HCT116 (cell line): ENCODE data around the gene A2ML1. TPM values are rescaled to one million over a fixed set of nuclear protein-coding genes. Genes with fewer than 3 reads are reported as not detected.

Experiments
- ATAC-seq: fragments of 200-7000 bp; cut with Tn5 transposase; 2 replicates; pipeline ENCODE4 v1.9.1; 2020; ENCODE audit warnings: mild to moderate bottlenecking, moderate library complexity
- BruUV-seq: library from RNA; stranded (reverse); fragments of 400-500 nt; replicated peaks from 2 replicates; lab custom pipeline; 2021; lab: Mats Ljungman, UMichigan
- CTCF ChIA-PET: fragments of 300-600 bp; sonication (Branson Sonifier 250); formaldehyde crosslinking; loops from one replicate; lab custom pipeline; 2021; ENCODE audit warnings: antibody characterized with exemption; lab: Charles Lee
- POLR2A ChIA-PET: fragments of 300-600, 350-600 bp; sonication (Branson Sonifier 250); formaldehyde crosslinking; loops from one replicate; lab custom pipeline; 2021; ENCODE audit warnings: antibody characterized with exemption; lab: Charles Lee
- RAD21 ChIA-PET, 2 experiments: fragments of 300-600 bp; sonication (Branson Sonifier 250); formaldehyde crosslinking; loops; one replicate each; lab custom pipeline; 2023; ENCODE audit warnings: low total read pairs in 2 of 2; ENCODE audit not compliant: uncharacterized antibody in 2 of 2, unreplicated experiment in 2 of 2, low non-redundant PET in 1 of 2; lab: Charles Lee
- DNase-seq: peaks from one replicate; pipeline ENCODE4 v3.0.0-alpha.2; 2010; ENCODE audit warnings: low read depth, low spot score
- H2AFZ ChIP-seq: fragments of 200-600 bp; shearing (Covaris generic), sonication (generic); 2 replicates; pipeline ENCODE4 v1.6.1; 2017; ENCODE audit warnings: low read depth, mixed run types, mixed read lengths, antibody characterized with exemption, low read length; ENCODE audit not compliant: poor library complexity, severe bottlenecking
- H3K27ac ChIP-seq: 2 replicates; pipeline ENCODE4 v1.5.1; 2012; ENCODE audit warnings: low read depth, low read length
- H3K27me3 ChIP-seq: fragments of 200-600 bp; sonication (generic); 2 replicates; pipeline ENCODE4 v1.6.1; 2016; ENCODE audit warnings: mixed run types, low read length, mixed read lengths; ENCODE audit not compliant: insufficient read depth
- H3K36me3 ChIP-seq, 2 experiments: fragments of 200-500 bp in 1 of 2; fragments of 200-600 bp in 1 of 2; sonication (Bioruptor generic) in 1 of 2; sonication (generic) in 1 of 2; 2 replicates each; pipeline versions ENCODE4 v1.5.1 to v1.6.1; 2014 to 2016; ENCODE audit warnings: low read length in 2 of 2, inconsistent platforms in 1 of 2, mixed read lengths in 1 of 2, mixed run types in 1 of 2; ENCODE audit not compliant: insufficient read depth in 2 of 2, control insufficient read depth in 1 of 2
- H3K4me1 ChIP-seq, 2 experiments: fragments of 200-600 bp in 1 of 2; sonication (generic) in 1 of 2; 2 replicates each; pipeline versions ENCODE4 v1.5.1 to v1.6.1; 2012 to 2017; ENCODE audit warnings: low read length in 2 of 2, inconsistent platforms in 1 of 2, mild to moderate bottlenecking in 1 of 2, mixed read lengths in 1 of 2, mixed run types in 1 of 2, moderate library complexity in 1 of 2; ENCODE audit not compliant: insufficient read depth in 2 of 2, control insufficient read depth in 1 of 2
- H3K4me2 ChIP-seq: fragments of 200-600 bp; sonication (generic); 2 replicates; pipeline ENCODE4 v1.6.1; 2017; ENCODE audit warnings: mixed run types, low read length, mixed read lengths
- H3K4me3 ChIP-seq, 2 experiments: fragments of 200-600 bp in 1 of 2; sonication (generic) in 1 of 2; replicated peaks in 1 of 2; 2 replicates each; pipeline ENCODE4 v1.5.1; 2011 to 2016; ENCODE audit warnings: low read length in 2 of 2, control low read depth in 1 of 2, low read depth in 1 of 2, mild to moderate bottlenecking in 1 of 2, mixed read lengths in 1 of 2, mixed run types in 1 of 2
- H3K79me2 ChIP-seq: fragments of 200-600 bp; sonication (generic); 2 replicates; pipeline ENCODE4 v1.6.1; 2017; ENCODE audit warnings: mild to moderate bottlenecking, mixed run types, low read length, moderate library complexity, mixed read lengths; ENCODE audit not compliant: insufficient read depth
- H3K9ac ChIP-seq: fragments of 200-600 bp; sonication (generic); 2 replicates; pipeline ENCODE4 v1.6.1; 2016; ENCODE audit warnings: low read length, mixed read lengths
- H3K9me2 ChIP-seq: fragments of 200-600 bp; sonication (generic), shearing (Covaris generic); 2 replicates; pipeline ENCODE4 v1.6.1; 2017; ENCODE audit warnings: mixed run types, mild to moderate bottlenecking, moderate library complexity; ENCODE audit not compliant: insufficient read depth
- H3K9me3 ChIP-seq, 2 experiments: fragments of 200-500 bp in 1 of 2; fragments of 200-600 bp in 1 of 2; sonication (Bioruptor generic) in 1 of 2; sonication (generic) in 1 of 2; 2 replicates each; pipeline ENCODE4 v1.6.1; 2014 to 2017; ENCODE audit warnings: low read length in 2 of 2, mixed read lengths in 2 of 2, inconsistent platforms in 1 of 2, low read depth in 1 of 2, mild to moderate bottlenecking in 1 of 2, mixed run types in 1 of 2, moderate library complexity in 1 of 2; ENCODE audit not compliant: control insufficient read depth in 1 of 2, insufficient read depth in 1 of 2
- H4K20me1 ChIP-seq: fragments of 200-600 bp; sonication (generic), shearing (Covaris generic); 2 replicates; pipeline ENCODE4 v1.6.1; 2017; ENCODE audit warnings: mixed run types, mild to moderate bottlenecking, moderate library complexity; ENCODE audit not compliant: insufficient read depth
- CBX3 ChIP-seq: IDR thresholded peaks from 2 replicates; pipeline ENCODE4 v1.6.1; 2012; ENCODE audit warnings: low read depth
- CEBPB ChIP-seq: IDR thresholded peaks from 2 replicates; pipeline ENCODE4 v1.6.1; 2012; ENCODE audit warnings: low read depth
- EZH2 ChIP-seq: fragments of 200-600 bp; sonication (generic); IDR thresholded peaks from 2 replicates; pipeline ENCODE4 v1.6.1; 2017; ENCODE audit warnings: antibody characterized with exemption, mixed run types
- EZH2phosphoT487 ChIP-seq: fragments of 200-600 bp; IDR thresholded peaks from 2 replicates; pipeline ENCODE4 v1.6.1; 2018; ENCODE audit warnings: antibody characterized with exemption, borderline replicate concordance
- POLR2A ChIP-seq: IDR thresholded peaks from 2 replicates; pipeline ENCODE4 v1.7.0; 2011; ENCODE audit warnings: borderline replicate concordance; ENCODE audit not compliant: insufficient read depth, insufficient read length; ENCODE audit errors: extremely low read depth
- POLR2AphosphoS5 ChIP-seq: IDR thresholded peaks from 2 replicates; pipeline ENCODE4 v1.6.1; 2011; ENCODE audit warnings: mild to moderate bottlenecking, low read depth, low read length, moderate library complexity
- RAD21 ChIP-seq: IDR thresholded peaks from 2 replicates; pipeline ENCODE4 v1.6.1; 2012; ENCODE audit warnings: low read depth, mild to moderate bottlenecking
- SIN3A ChIP-seq: IDR thresholded peaks from 2 replicates; pipeline ENCODE4 v1.6.1; 2012; ENCODE audit warnings: low read depth
- SRF ChIP-seq: IDR thresholded peaks from 2 replicates; pipeline ENCODE4 v1.6.1; 2012; ENCODE audit warnings: low read depth
- TCF7L2 ChIP-seq: IDR thresholded peaks from 2 replicates; pipeline ENCODE4 v1.7.0; 2011; ENCODE audit warnings: borderline replicate concordance, inconsistent platforms; ENCODE audit not compliant: insufficient read depth, insufficient read length; ENCODE audit errors: extremely low read depth
- ZFX ChIP-seq: fragments of 450-650 bp; IDR thresholded peaks from 2 replicates; pipeline ENCODE4 v1.6.1; 2017
- ZNF274 ChIP-seq: fragments of 200-500 bp; sonication (Bioruptor generic); IDR thresholded peaks from 2 replicates; pipeline ENCODE4 v1.6.1; 2014; ENCODE audit warnings: mild to moderate bottlenecking, low read depth, low read length, inconsistent platforms
- intact Hi-C: fragments of 100-400 bp; cut with micrococcal nuclease; formaldehyde crosslinking; loops from 2 replicates; pipeline ENCODE4 v1.10.0; 2022
- total RNA-seq: library from RNA; stranded (reverse); gene quantifications from one replicate; pipeline ENCODE4 v1.2.1, GENCODE V29; 2021; ENCODE audit not compliant: unreplicated experiment
- TF ChIP-seq, protein P1 (sequence below), 3 experiments: fragments of 200-600 bp in 1 of 3; sonication (generic) in 1 of 3; IDR thresholded peaks in 2 of 3; conservative IDR thresholded peaks in 1 of 3; 2 replicates each; pipeline ENCODE4 v1.5.1; 2012 to 2017; ENCODE audit warnings: low read depth in 2 of 3, low read length in 2 of 3, antibody characterized with exemption in 1 of 3, borderline replicate concordance in 1 of 3, control low read depth in 1 of 3, mild to moderate bottlenecking in 1 of 3, mixed read lengths in 1 of 3, mixed run types in 1 of 3, moderate library complexity in 1 of 3; ENCODE audit not compliant: insufficient read depth in 1 of 3
- TF ChIP-seq, protein P2 (sequence below): IDR thresholded peaks from 2 replicates; pipeline ENCODE4 v1.6.1; 2012; ENCODE audit warnings: low read depth

The A2ML1 gene
- total RNA-seq, 1 experiment from 2014 or later = not detected

DNA sequence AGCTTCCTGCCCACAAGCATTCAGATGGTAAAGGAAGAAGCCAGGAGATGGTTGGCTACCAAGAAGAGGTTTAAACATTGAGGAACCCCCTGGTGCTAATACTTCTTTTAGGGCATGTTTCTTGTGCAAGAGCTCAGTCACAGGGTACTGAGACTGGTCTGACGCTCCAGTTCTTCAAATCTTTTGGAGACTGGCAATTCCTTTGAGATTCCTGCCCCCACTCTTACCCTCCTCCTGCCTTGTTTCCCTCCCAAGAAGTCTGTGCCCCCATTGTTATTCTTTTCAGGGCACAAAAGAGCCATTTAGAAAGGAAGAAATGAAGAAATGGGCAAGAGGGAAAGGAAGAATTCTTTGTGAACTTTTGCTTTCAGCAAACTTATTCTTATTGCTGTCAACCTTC is 11.8 kb downstream of the A2ML1 start:
- POLR2A ChIA-PET = no interaction called here
- RAD21 ChIA-PET = no interaction called here
- no TSS peak for BruUV-seq
- TF ChIP-seq POLR2AphosphoS5 (no peak), TCF7L2 (no peak), SIN3A (no peak), RAD21 (no peak), CEBPB (no peak), POLR2A (no peak), CBX3 (no peak), ZNF274 (no peak)
- TF ChIP-seq, protein P1, sequence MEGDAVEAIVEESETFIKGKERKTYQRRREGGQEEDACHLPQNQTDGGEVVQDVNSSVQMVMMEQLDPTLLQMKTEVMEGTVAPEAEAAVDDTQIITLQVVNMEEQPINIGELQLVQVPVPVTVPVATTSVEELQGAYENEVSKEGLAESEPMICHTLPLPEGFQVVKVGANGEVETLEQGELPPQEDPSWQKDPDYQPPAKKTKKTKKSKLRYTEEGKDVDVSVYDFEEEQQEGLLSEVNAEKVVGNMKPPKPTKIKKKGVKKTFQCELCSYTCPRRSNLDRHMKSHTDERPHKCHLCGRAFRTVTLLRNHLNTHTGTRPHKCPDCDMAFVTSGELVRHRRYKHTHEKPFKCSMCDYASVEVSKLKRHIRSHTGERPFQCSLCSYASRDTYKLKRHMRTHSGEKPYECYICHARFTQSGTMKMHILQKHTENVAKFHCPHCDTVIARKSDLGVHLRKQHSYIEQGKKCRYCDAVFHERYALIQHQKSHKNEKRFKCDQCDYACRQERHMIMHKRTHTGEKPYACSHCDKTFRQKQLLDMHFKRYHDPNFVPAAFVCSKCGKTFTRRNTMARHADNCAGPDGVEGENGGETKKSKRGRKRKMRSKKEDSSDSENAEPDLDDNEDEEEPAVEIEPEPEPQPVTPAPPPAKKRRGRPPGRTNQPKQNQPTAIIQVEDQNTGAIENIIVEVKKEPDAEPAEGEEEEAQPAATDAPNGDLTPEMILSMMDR (IDR thresholded peaks at IDR 0.05 in 2 of 3, conservative IDR thresholded peaks at IDR 0.05 in 1 of 3; ENCODE audit: borderline replicate concordance in 1 of 3, insufficient read depth in 1 of 3, low read depth in 2 of 3, low read length in 2 of 3) = no peak
- no peak overlapping the region for H3K9ac ChIP-seq
- no peak overlapping the region for H3K27ac ChIP-seq
- no peak overlapping the region for H2AFZ ChIP-seq
- H3K9me2 ChIP-seq = no peaks in the 10 kb centered on the region
- intact Hi-C loops = no loop called here
- H4K20me1 ChIP-seq = no peaks in the 10 kb centered on the region
- 0 out of 2 replicates have a peak, but pooled peaks cover 3% of the 10 kb centered on the region for H3K27me3 ChIP-seq
- peaks cover 0 to 2% of the 10 kb centered on the region in 2 experiments; a peak in 1 of 4 replicates for H3K4me1 ChIP-seq
- H3K79me2 ChIP-seq = no peaks in the 10 kb centered on the region
- no peak overlapping the region for H3K4me3 ChIP-seq
- ATAC-seq (no peak), DNase-seq (no peak)
- no peaks in the 10 kb centered on the region for H3K9me3 ChIP-seq
- H3K4me2 ChIP-seq = no peak overlapping the region
- no peaks in the 10 kb centered on the region for H3K36me3 ChIP-seq
- CTCF ChIA-PET = interaction anchor here (0.7 kb wide), 1 partner anchor 11 kb away, joined by 3 read pairs; no protein-coding TSS in a partner anchor

DNA sequence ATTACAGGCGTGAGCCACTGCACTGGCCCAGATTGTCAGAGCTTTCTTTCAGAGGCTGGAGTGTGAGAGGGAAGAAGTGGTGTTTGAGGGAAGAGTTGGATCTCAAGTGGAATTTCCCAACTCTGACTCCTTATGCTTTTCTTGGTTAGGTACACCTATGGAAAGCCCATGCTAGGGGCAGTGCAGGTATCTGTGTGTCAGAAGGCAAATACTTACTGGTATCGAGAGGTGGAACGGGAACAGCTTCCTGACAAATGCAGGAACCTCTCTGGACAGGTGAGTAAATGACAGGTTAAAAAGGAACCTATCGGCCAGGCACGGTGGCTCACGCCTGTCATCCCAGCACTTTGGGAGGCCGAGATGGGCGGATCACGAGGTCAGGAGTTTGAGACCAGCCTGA is 14.9 kb downstream of the A2ML1 start:
- no TSS peak for BruUV-seq
- POLR2A ChIA-PET = no interaction called here
- no peaks in the 10 kb centered on the region for H3K9me2 ChIP-seq
- H3K79me2 ChIP-seq = no peaks in the 10 kb centered on the region
- H4K20me1 ChIP-seq = no peaks in the 10 kb centered on the region
- no peaks in the 10 kb centered on the region for H3K4me1 ChIP-seq
- no peaks in the 10 kb centered on the region for H3K36me3 ChIP-seq
- RAD21 ChIA-PET = no interaction called here
- H3K9ac ChIP-seq = no peak overlapping the region
- ATAC-seq = no peak
- DNase-seq = no peak
- H3K4me3 ChIP-seq = no peak overlapping the region
- H2AFZ ChIP-seq = no peak overlapping the region
- peaks cover 11% of the 10 kb centered on the region; the same call in 1 of the 2 replicates for H3K27me3 ChIP-seq
- H3K4me2 ChIP-seq = no peak overlapping the region
- CTCF ChIA-PET = no interaction called here
- intact Hi-C loops = no loop called here
- H3K9me3 ChIP-seq = no peaks in the 10 kb centered on the region
- H3K27ac ChIP-seq = no peak overlapping the region
- TF ChIP-seq, protein P2, sequence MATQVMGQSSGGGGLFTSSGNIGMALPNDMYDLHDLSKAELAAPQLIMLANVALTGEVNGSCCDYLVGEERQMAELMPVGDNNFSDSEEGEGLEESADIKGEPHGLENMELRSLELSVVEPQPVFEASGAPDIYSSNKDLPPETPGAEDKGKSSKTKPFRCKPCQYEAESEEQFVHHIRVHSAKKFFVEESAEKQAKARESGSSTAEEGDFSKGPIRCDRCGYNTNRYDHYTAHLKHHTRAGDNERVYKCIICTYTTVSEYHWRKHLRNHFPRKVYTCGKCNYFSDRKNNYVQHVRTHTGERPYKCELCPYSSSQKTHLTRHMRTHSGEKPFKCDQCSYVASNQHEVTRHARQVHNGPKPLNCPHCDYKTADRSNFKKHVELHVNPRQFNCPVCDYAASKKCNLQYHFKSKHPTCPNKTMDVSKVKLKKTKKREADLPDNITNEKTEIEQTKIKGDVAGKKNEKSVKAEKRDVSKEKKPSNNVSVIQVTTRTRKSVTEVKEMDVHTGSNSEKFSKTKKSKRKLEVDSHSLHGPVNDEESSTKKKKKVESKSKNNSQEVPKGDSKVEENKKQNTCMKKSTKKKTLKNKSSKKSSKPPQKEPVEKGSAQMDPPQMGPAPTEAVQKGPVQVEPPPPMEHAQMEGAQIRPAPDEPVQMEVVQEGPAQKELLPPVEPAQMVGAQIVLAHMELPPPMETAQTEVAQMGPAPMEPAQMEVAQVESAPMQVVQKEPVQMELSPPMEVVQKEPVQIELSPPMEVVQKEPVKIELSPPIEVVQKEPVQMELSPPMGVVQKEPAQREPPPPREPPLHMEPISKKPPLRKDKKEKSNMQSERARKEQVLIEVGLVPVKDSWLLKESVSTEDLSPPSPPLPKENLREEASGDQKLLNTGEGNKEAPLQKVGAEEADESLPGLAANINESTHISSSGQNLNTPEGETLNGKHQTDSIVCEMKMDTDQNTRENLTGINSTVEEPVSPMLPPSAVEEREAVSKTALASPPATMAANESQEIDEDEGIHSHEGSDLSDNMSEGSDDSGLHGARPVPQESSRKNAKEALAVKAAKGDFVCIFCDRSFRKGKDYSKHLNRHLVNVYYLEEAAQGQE = no peak
- TF ChIP-seq ZFX (no peak), EZH2 (no peak), EZH2phosphoT487 (no peak), ZNF274 (no peak), SRF (no peak)
- TF ChIP-seq, protein P1 (IDR thresholded peaks at IDR 0.05 in 2 of 3, conservative IDR thresholded peaks at IDR 0.05 in 1 of 3; ENCODE audit: borderline replicate concordance in 1 of 3, insufficient read depth in 1 of 3, low read depth in 2 of 3, low read length in 2 of 3) = no peak
